Activated naive CD8-positive, alpha-beta T cell treated with anti-CD3 and anti-CD28 coated beads, Interleukin-2, amount 50 U/mL, for 16 hours (primary cell): ENCODE results near the gene KRTAP5-7.

Experiments
- DNase-seq: peaks from one replicate; pipeline ENCODE4 v3.0.0-alpha.2; 2020; ENCODE audit warnings: low read depth, low spot score

Gene KRTAP5-7

GRCh38 chr11:71495286-71496230, 31.5 kb upstream of the KRTAP5-7 start:
- DNase-seq, result no peak

GRCh38 chr11:71496421-71496820, 30.6 kb upstream of the KRTAP5-7 start:
- DNase-seq, result no peak

GRCh38 chr11:71498091-71498490, 29.0 kb upstream of the KRTAP5-7 start:
- DNase-seq, result no peak

- DNase-seq, result no peak
These were observed 27.9 kb upstream of the KRTAP5-7 start for GRCh38 chr11:71499125-71499524.

GRCh38 chr11:71499546-71499945, 27.5 kb upstream of the KRTAP5-7 start:
- no peak for DNase-seq

GRCh38 chr11:71500601-71501021, 26.5 kb upstream of the KRTAP5-7 start:
- no peak for DNase-seq

- DNase-seq, result no peak
These were observed 25.7 kb upstream of the KRTAP5-7 start for GRCh38 chr11:71501071-71501985.

GRCh38 chr11:71502026-71502425, 25.0 kb upstream of the KRTAP5-7 start:
- no peak for DNase-seq

- DNase-seq, result no peak
These were observed 24.1 kb upstream of the KRTAP5-7 start for GRCh38 chr11:71502871-71503435.

- DNase-seq, result no peak
These were observed 22.5 kb upstream of the KRTAP5-7 start for GRCh38 chr11:71504531-71504930.

- DNase-seq, result no peak
These were observed 22.1 kb upstream of the KRTAP5-7 start for GRCh38 chr11:71505001-71505400.

GRCh38 chr11:71505781-71506180, 21.3 kb upstream of the KRTAP5-7 start:
- no peak for DNase-seq

GRCh38 chr11:71507102-71507501, 20.0 kb upstream of the KRTAP5-7 start:
- no peak for DNase-seq

- DNase-seq, result no peak
These were observed 8.3 kb upstream of the KRTAP5-7 start for GRCh38 chr11:71518506-71519471.

GRCh38 chr11:71519546-71519945, 7.5 kb upstream of the KRTAP5-7 start:
- no peak for DNase-seq

- no peak for DNase-seq
These were observed 1.7 kb upstream of the KRTAP5-7 start for GRCh38 chr11:71525188-71525937.

GRCh38 chr11:71525938-71526495, 1.1 kb upstream of the KRTAP5-7 start:
- DNase-seq, result no peak

GRCh38 chr11:71527576-71528210, 626 bp downstream of the KRTAP5-7 start:
- no peak for DNase-seq

- DNase-seq, result no peak
These were observed 3.5 kb downstream of the KRTAP5-7 start for GRCh38 chr11:71530602-71531001.
